ENCODE data around the gene MAP2K4. TPM values are rescaled to one million over a fixed set of nuclear protein-coding genes. Genes with fewer than 3 reads are reported as not detected.

MAP2K4 gene
- total RNA-seq, 1 donor from 2014 or later: 34.4 TPM

- H3K9me3 ChIP-seq: no peaks in the 10 kb centered on the region
- intact Hi-C loops (cut with DNase I): no loop called here
- DNase-seq (ENCODE audit: extremely low spot score in 2 of 2): no peak
- H3K4me3 ChIP-seq: no peak overlapping the region
- no peak overlapping the region for H3K27ac ChIP-seq
- H3K4me1 ChIP-seq: peaks cover 8% of the 10 kb centered on the region
- peaks cover 0 to 21% of the 10 kb centered on the region in 2 donors for H3K36me3 ChIP-seq
- H3K27me3 ChIP-seq: no peaks in the 10 kb centered on the region
- no peak for TF ChIP-seq POLR2AphosphoS5 (IDR thresholded peaks at IDR 0.05; ENCODE audit: insufficient read depth in 1 of 2, low read depth in 1 of 2)
- no peak for TF ChIP-seq CTCF (IDR thresholded peaks at IDR 0.05)
- no peak for TF ChIP-seq POLR2A (IDR thresholded peaks at IDR 0.05)
These were observed 34.3 kb upstream of the MAP2K4 start for GRCh38 chr17:11986179-11986941.

- no peak overlapping the region for H3K27ac ChIP-seq
- no peak for DNase-seq (ENCODE audit: extremely low spot score in 2 of 2)
- TF ChIP-seq CTCF (IDR thresholded peaks at IDR 0.05) (peak; percentile 39 to 59 (median 43)), POLR2A (IDR thresholded peaks at IDR 0.05) (no peak), POLR2AphosphoS5 (IDR thresholded peaks at IDR 0.05; ENCODE audit: insufficient read depth in 1 of 2, low read depth in 1 of 2) (peak in 1 of 2 donors; percentile 15)
These were observed 33.7 kb upstream of the MAP2K4 start for GRCh38 chr17:11986942-11987329.

GRCh38 chr17:11990363-11990983, 30.2 kb upstream of the MAP2K4 start:
- Histone ChIP-seq H3K4me3 (no peak overlapping the region), H3K27ac (no peak overlapping the region), H3K4me1 (peaks cover 8% of the 10 kb centered on the region), H3K9me3 (no peaks in the 10 kb centered on the region), H3K27me3 (no peaks in the 10 kb centered on the region), H3K36me3 (peaks cover 0 to 22% of the 10 kb centered on the region in 2 donors)
- DNase-seq (ENCODE audit: extremely low spot score in 2 of 2): no peak
- no peak for TF ChIP-seq CTCF (IDR thresholded peaks at IDR 0.05)
- no peak for TF ChIP-seq POLR2A (IDR thresholded peaks at IDR 0.05)
- TF ChIP-seq POLR2AphosphoS5 (IDR thresholded peaks at IDR 0.05; ENCODE audit: insufficient read depth in 1 of 2, low read depth in 1 of 2): no peak
- intact Hi-C loops (cut with DNase I): no loop called here

More at GRCh38 chr17:11986942-11987329, 33.7 kb upstream of the MAP2K4 start:
- Histone ChIP-seq H3K36me3 (peaks cover 0 to 23% of the 10 kb centered on the region in 2 donors), H3K9me3 (no peaks in the 10 kb centered on the region), H3K4me3 (no peak overlapping the region), H3K27me3 (no peaks in the 10 kb centered on the region), H3K4me1 (peaks cover 8% of the 10 kb centered on the region)
- intact Hi-C loops (cut with DNase I): no loop called here

- H3K36me3 ChIP-seq: peaks cover 0 to 22% of the 10 kb centered on the region in 2 donors
- intact Hi-C loops (cut with DNase I): no loop called here
- no peak overlapping the region for H3K27ac ChIP-seq
- no peaks in the 10 kb centered on the region for H3K9me3 ChIP-seq
- TF ChIP-seq POLR2AphosphoS5 (IDR thresholded peaks at IDR 0.05; ENCODE audit: insufficient read depth in 1 of 2, low read depth in 1 of 2) (no peak), POLR2A (IDR thresholded peaks at IDR 0.05) (no peak), CTCF (IDR thresholded peaks at IDR 0.05) (no peak)
- H3K4me3 ChIP-seq: no peak overlapping the region
- DNase-seq (ENCODE audit: extremely low spot score in 2 of 2): no peak
- H3K27me3 ChIP-seq: no peaks in the 10 kb centered on the region
- H3K4me1 ChIP-seq: peaks cover 14% of the 10 kb centered on the region
These were observed 29.2 kb upstream of the MAP2K4 start for GRCh38 chr17:11991461-11991860.

- DNase-seq (ENCODE audit: extremely low spot score in 2 of 2): no peak
- Histone ChIP-seq H3K27me3 (no peaks in the 10 kb centered on the region), H3K9me3 (no peaks in the 10 kb centered on the region), H3K27ac (peak overlapping the region; percentile 83), H3K4me1 (peaks cover 14% of the 10 kb centered on the region), H3K36me3 (peaks cover 0 to 8% of the 10 kb centered on the region in 2 donors), H3K4me3 (peak overlapping the region; percentile 88 to 98)
- TF ChIP-seq CTCF (IDR thresholded peaks at IDR 0.05): no peak
- TF ChIP-seq POLR2A (IDR thresholded peaks at IDR 0.05): no peak
- TF ChIP-seq POLR2AphosphoS5 (IDR thresholded peaks at IDR 0.05; ENCODE audit: insufficient read depth in 1 of 2, low read depth in 1 of 2): no peak
- intact Hi-C loops (cut with DNase I): no loop called here
These were observed 23.9 kb upstream of the MAP2K4 start for GRCh38 chr17:11996722-11997146.
